Measurements from ENCODE around the gene TMEM39B.
"Not testable (repeated sequence)": the region's sequence is repeated elsewhere in the genome, so short reads cannot be mapped to it uniquely, and the experiment has no call there.

TMEM39B gene

GRCh38 chr1:32071758-32072621 lies 749 bp upstream of the TMEM39B start:
- DNase-seq, result no peak

- DNase-seq, result no peak
Measured at GRCh38 chr1:32073299-32074229, 825 bp downstream of the TMEM39B start.

- no peak for DNase-seq
Measured at GRCh38 chr1:32074841-32075240, 2.1 kb downstream of the TMEM39B start.

- DNase-seq, result no peak
Measured at GRCh38 chr1:32077451-32077850, 4.7 kb downstream of the TMEM39B start.

GRCh38 chr1:32082022-32082421 lies 9.3 kb downstream of the TMEM39B start:
- DNase-seq, result no peak

- DNase-seq, result not testable (repeated sequence)
Measured at GRCh38 chr1:32086381-32086780, 13.6 kb downstream of the TMEM39B start.

GRCh38 chr1:32091176-32091575 lies 18.4 kb downstream of the TMEM39B start:
- no peak for DNase-seq

- DNase-seq, result no peak
Measured at GRCh38 chr1:32091591-32091990, 18.9 kb downstream of the TMEM39B start.

GRCh38 chr1:32094746-32095521 lies 22.2 kb downstream of the TMEM39B start:
- no peak for DNase-seq

GRCh38 chr1:32099426-32099825 lies 26.7 kb downstream of the TMEM39B start:
- no peak for DNase-seq

GRCh38 chr1:32100359-32100758 lies 27.6 kb downstream of the TMEM39B start:
- DNase-seq, result no peak

GRCh38 chr1:32100807-32101708 lies 28.3 kb downstream of the TMEM39B start:
- no peak for DNase-seq

GRCh38 chr1:32104127-32104526 lies 31.4 kb downstream of the TMEM39B start:
- no peak for DNase-seq

GRCh38 chr1:32105338-32105737 lies 32.6 kb downstream of the TMEM39B start:
- DNase-seq, result no peak

GRCh38 chr1:32106663-32107275 lies 34.0 kb downstream of the TMEM39B start:
- no peak for DNase-seq

GRCh38 chr1:32107742-32108661 lies 35.3 kb downstream of the TMEM39B start, which contains the start of gene KPNA6:
Gene KPNA6 (plus strand): TSS chr1:32108056. CDS start chr1:32108131, 75 bp downstream.
- peak; percentile 88 to 89 for DNase-seq

GRCh38 chr1:32111040-32111623 lies 38.4 kb downstream of the TMEM39B start:
- no peak for DNase-seq

- DNase-seq, result no peak
Measured at GRCh38 chr1:32111789-32112188, 39.0 kb downstream of the TMEM39B start.

GRCh38 chr1:32112806-32113375 lies 40.2 kb downstream of the TMEM39B start:
- no peak for DNase-seq
